ENCODE results near the gene KRTAP3-1.

Gene KRTAP3-1

GRCh38 chr17:40974366-40974765 is 34.6 kb downstream of the KRTAP3-1 start:
- DNase-seq: no peak

DNA sequence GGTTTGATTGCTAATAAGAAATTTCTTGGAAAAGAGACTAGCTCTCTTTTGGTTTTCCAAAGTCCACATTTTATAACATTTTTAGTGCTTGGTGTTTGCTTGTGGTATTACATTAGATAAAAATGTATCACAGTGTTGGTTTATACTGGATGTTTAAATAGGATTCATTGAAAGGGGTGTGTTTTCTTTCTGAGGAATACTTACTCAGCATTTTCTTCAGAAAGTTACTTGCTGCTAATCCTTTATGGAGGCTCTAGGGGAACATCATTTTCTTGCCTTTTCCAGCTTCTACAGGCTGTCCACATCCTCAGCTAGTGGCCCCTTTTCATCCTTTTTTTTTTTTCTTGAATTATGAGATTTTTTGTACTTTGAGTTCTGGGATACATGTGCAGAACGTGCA is 41.3 kb downstream of the KRTAP3-1 start:
- DNase-seq: no peak

DNA sequence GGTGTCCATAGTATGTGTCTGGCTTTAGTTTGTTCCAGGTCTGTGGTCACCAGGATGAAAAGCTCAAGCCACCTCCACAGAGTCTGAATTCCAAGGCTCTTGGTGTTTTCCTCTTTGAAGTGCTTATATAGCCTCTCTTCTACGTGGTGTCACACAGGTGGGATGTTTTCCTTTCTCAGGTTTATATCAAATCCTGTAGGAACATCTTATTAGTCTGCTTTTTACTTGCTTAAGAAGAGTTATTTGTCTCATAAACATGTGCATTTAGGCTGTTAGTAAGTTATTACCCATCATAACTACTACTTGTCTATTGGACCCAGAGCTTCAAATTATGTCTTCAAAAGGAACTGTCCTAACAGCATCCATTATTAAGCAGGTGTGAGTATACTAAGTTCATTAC is 42.1 kb downstream of the KRTAP3-1 start, which contains the start of gene KRT39:
KRT39 (minus strand) TSS at position 101 of the 400 bp plus-strand sequence; CDS start at position 9, 92 bp downstream.
- no peak for DNase-seq

GRCh38 chr17:40963838-40964237 is 45.1 kb downstream of the KRTAP3-1 start:
- DNase-seq: no peak

- no peak for DNase-seq
These were observed 46.8 kb downstream of the KRTAP3-1 start for GRCh38 chr17:40962059-40962561.

DNA sequence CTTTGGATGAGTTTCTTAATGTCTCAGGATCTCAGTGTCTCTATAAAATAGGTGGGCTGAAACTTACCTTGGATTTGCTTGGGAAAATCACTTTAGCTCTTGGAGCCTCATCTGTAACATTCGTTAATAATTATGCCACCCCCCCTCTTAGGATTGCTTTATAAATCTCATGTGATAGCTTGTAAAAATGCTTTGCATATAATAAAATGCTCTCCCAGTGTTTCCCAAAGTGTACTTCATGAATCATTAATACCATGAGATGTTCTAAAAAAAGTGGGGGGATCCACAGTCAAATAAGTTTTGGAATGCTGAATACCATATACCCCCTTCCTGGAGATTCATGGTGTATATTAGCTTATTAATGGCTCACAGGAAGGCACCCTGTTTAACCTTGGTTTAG is 47.3 kb downstream of the KRTAP3-1 start:
- no peak for DNase-seq

GRCh38 chr17:40960144-40960543 is 48.8 kb downstream of the KRTAP3-1 start:
- no peak for DNase-seq
